GM21381 (cell line): ENCODE data around the gene NR2C2AP.

Experiments used
- ATAC-seq: cut with Tn5 transposase; IDR thresholded peaks from one replicate; pipeline ENCODE4 v1.9.1; 2021; ENCODE audit warnings: mild to moderate bottlenecking, moderate library complexity; ENCODE audit not compliant: unreplicated experiment

NR2C2AP gene

GRCh38 chr19:19215792-19216191, 12.6 kb upstream of the NR2C2AP start:
- ATAC-seq: no peak

GRCh38 chr19:19214892-19215291, 11.7 kb upstream of the NR2C2AP start:
- no peak for ATAC-seq

- no peak for ATAC-seq
Measured at GRCh38 chr19:19214159-19214490, 10.9 kb upstream of the NR2C2AP start.

- no peak for ATAC-seq
Measured at GRCh38 chr19:19213426-19214158, 10.4 kb upstream of the NR2C2AP start.

GRCh38 chr19:19212916-19213315, 9.7 kb upstream of the NR2C2AP start:
- ATAC-seq: no peak

GRCh38 chr19:19211499-19212420, 8.5 kb upstream of the NR2C2AP start, which contains the start of gene NCAN:
NCAN (plus strand) TSS chr19:19211958; CDS start chr19:19216954, 4,996 bp downstream.
- no peak for ATAC-seq

GRCh38 chr19:19209372-19209771, 6.2 kb upstream of the NR2C2AP start:
- no peak for ATAC-seq

GRCh38 chr19:19207637-19208572, 4.7 kb upstream of the NR2C2AP start:
- no peak for ATAC-seq

GRCh38 chr19:19206938-19207337, 3.7 kb upstream of the NR2C2AP start:
- no peak for ATAC-seq

GRCh38 chr19:19205416-19206410, 2.5 kb upstream of the NR2C2AP start:
- ATAC-seq: no peak

GRCh38 chr19:19204181-19204580, 967 bp upstream of the NR2C2AP start:
- ATAC-seq: no peak

GRCh38 chr19:19202707-19203011, 555 bp downstream of the NR2C2AP start:
- peak; percentile 20 for ATAC-seq

GRCh38 chr19:19201697-19202630, 1.2 kb downstream of the NR2C2AP start:
- no peak for ATAC-seq

- ATAC-seq: no peak
Measured at GRCh38 chr19:19193926-19194325, 9.3 kb downstream of the NR2C2AP start.

- ATAC-seq: no peak
Measured at GRCh38 chr19:19192910-19193423, 10.2 kb downstream of the NR2C2AP start.

GRCh38 chr19:19192078-19192882, 10.9 kb downstream of the NR2C2AP start, which contains the start of the genes BORCS8 and RFXANK:
BORCS8 (minus strand) TSS chr19:19192152; CDS start chr19:19192117, 35 bp downstream.
RFXANK (plus strand) TSS chr19:19192258; CDS start chr19:19193947, 1,689 bp downstream.
- peak; percentile 81 for ATAC-seq

GRCh38 chr19:19191768-19192077, 11.5 kb downstream of the NR2C2AP start:
- ATAC-seq: no peak

- no peak for ATAC-seq
Measured at GRCh38 chr19:19186742-19187141, 16.5 kb downstream of the NR2C2AP start.
